CD14-positive monocyte (primary cell): ENCODE measurements around the gene GRIN2A. TPM values are rescaled to one million over a fixed set of nuclear protein-coding genes. Genes with fewer than 3 reads are reported as not detected.

Experiments used
- DNase-seq, 3 donors: peaks; one replicate each; pipeline ENCODE4 v3.0.0-alpha.2; 2011 to 2022
- H2AFZ ChIP-seq: 2 replicates; pipeline ENCODE4 v1.6.0; 2012; ENCODE audit warnings: mild to moderate bottlenecking, low read depth, low read length, inconsistent platforms; ENCODE audit not compliant: insufficient read depth, poor library complexity, severe bottlenecking
- H3K27ac ChIP-seq, 2 donors: 1 replicate in 1 of 2; 2 replicates in 1 of 2; pipeline ENCODE4 v1.5.1; 2012 to 2013; ENCODE audit warnings: low read length in 2 of 2, control low read depth in 1 of 2, inconsistent platforms in 1 of 2, low read depth in 1 of 2, mild to moderate bottlenecking in 1 of 2
- H3K27me3 ChIP-seq, 2 donors: one replicate each; pipeline versions ENCODE4 v1.6.0 to v1.6.1; 2011 to 2013; ENCODE audit warnings: low read length in 2 of 2; ENCODE audit not compliant: control insufficient read depth in 2 of 2, insufficient read depth in 2 of 2
- H3K36me3 ChIP-seq, 2 donors: replicated peaks in 1 of 2; 1 replicate in 1 of 2; 2 replicates in 1 of 2; pipeline versions ENCODE4 v1.5.1 to v1.6.1; 2012 to 2013; ENCODE audit warnings: low read length in 2 of 2, control low read depth in 1 of 2, inconsistent platforms in 1 of 2, mild to moderate bottlenecking in 1 of 2; ENCODE audit not compliant: insufficient read depth in 2 of 2, control insufficient read depth in 1 of 2
- H3K4me1 ChIP-seq, 2 donors: 1 replicate in 1 of 2; 2 replicates in 1 of 2; pipeline versions ENCODE4 v1.5.1 to v1.6.1; 2012 to 2013; ENCODE audit warnings: low read length in 2 of 2, control low read depth in 1 of 2, inconsistent platforms in 1 of 2, mild to moderate bottlenecking in 1 of 2, moderate library complexity in 1 of 2; ENCODE audit not compliant: insufficient read depth in 2 of 2, control insufficient read depth in 1 of 2
- H3K4me2 ChIP-seq: replicated peaks from 2 replicates; pipeline ENCODE3; 2012; ENCODE audit warnings: low read length, moderate library complexity, mild to moderate bottlenecking; ENCODE audit not compliant: poor library complexity, severe bottlenecking; ENCODE audit errors: extremely low read depth
- H3K4me3 ChIP-seq, 3 experiments: fragments of 200-600 bp in 1 of 3; sonication (generic) in 1 of 3; replicated peaks in 1 of 3; 1 replicate in 2 of 3; 2 replicates in 1 of 3; pipeline ENCODE4 v1.5.1; 2011 to 2013; ENCODE audit warnings: low read length in 3 of 3, mild to moderate bottlenecking in 3 of 3, control low read depth in 2 of 3, low read depth in 2 of 3, inconsistent platforms in 1 of 3, moderate library complexity in 1 of 3
- H3K79me2 ChIP-seq: 2 replicates; pipeline ENCODE4 v1.6.0; 2012; ENCODE audit warnings: mild to moderate bottlenecking, control low read depth, inconsistent platforms, low read length, moderate library complexity; ENCODE audit not compliant: insufficient read depth
- H3K9ac ChIP-seq: 2 replicates; pipeline ENCODE4 v1.6.0; 2017; ENCODE audit warnings: low read length, mild to moderate bottlenecking; ENCODE audit not compliant: insufficient read depth, poor library complexity, severe bottlenecking
- H3K9me3 ChIP-seq, 2 donors: replicated peaks in 1 of 2; 1 replicate in 1 of 2; 2 replicates in 1 of 2; pipeline versions ENCODE4 v1.5.1 to v1.6.1; 2012 to 2013; ENCODE audit warnings: low read length in 2 of 2, control low read depth in 1 of 2; ENCODE audit not compliant: control insufficient read depth in 1 of 2, insufficient read depth in 1 of 2
- H4K20me1 ChIP-seq: 2 replicates; pipeline ENCODE4 v1.6.0; 2012; ENCODE audit warnings: mild to moderate bottlenecking, low read length, control low read depth, moderate library complexity; ENCODE audit not compliant: insufficient read depth
- H3K27ac Mint-ChIP-seq, 7 donors: one replicate each; pipeline ENCODE4 v1.8.0; 2020; ENCODE audit warnings: mild to moderate bottlenecking in 7 of 7, mixed read lengths in 7 of 7, moderate library complexity in 6 of 7, inconsistent platforms in 2 of 7
- H3K27me3 Mint-ChIP-seq, 3 donors: one replicate each; pipeline ENCODE4 v1.8.0; 2021 to 2022; ENCODE audit warnings: low read depth in 3 of 3, mild to moderate bottlenecking in 3 of 3, mixed read lengths in 3 of 3, moderate library complexity in 3 of 3, inconsistent platforms in 1 of 3
- H3K36me3 Mint-ChIP-seq, 2 donors: one replicate each; pipeline ENCODE4 v1.8.0; 2020; ENCODE audit warnings: mixed read lengths in 2 of 2, inconsistent platforms in 1 of 2, mild to moderate bottlenecking in 1 of 2
- H3K4me1 Mint-ChIP-seq: one replicate; pipeline ENCODE4 v1.8.0; 2020; ENCODE audit warnings: mild to moderate bottlenecking, mixed read lengths
- H3K4me3 Mint-ChIP-seq, 2 donors: one replicate each; pipeline ENCODE4 v1.8.0; 2020; ENCODE audit warnings: mild to moderate bottlenecking in 2 of 2, mixed read lengths in 2 of 2, moderate library complexity in 1 of 2
- H3K9me3 Mint-ChIP-seq, 7 donors: one replicate each; pipeline ENCODE4 v1.8.0; 2020 to 2022; ENCODE audit warnings: mixed read lengths in 7 of 7, mild to moderate bottlenecking in 6 of 7, moderate library complexity in 6 of 7, inconsistent platforms in 2 of 7
- CTCF ChIP-seq: fragments of 200-600 bp; IDR thresholded peaks from one replicate; pipeline ENCODE4 v1.8.0; 2022; ENCODE audit warnings: antibody characterized with exemption, mild to moderate bottlenecking
- WGBS: methylation state at CpG from one replicate; pipeline ENCODE4 v1.1.5; 2013; ENCODE audit warnings: missing lambda C conversion rate; ENCODE audit not compliant: insufficient coverage; 5-methylcytosine and 5-hydroxymethylcytosine counted together
- intact Hi-C, 2 donors: fragments of 100-400 bp; cut with micrococcal nuclease; formaldehyde crosslinking; loops; one replicate each; pipeline versions ENCODE4 v1.15.0 to v1.15.1; 2023
- polyA plus RNA-seq, 3 donors: library from polyadenylated mRNA; depleted of rRNA in 1 of 3; unstranded in 2 of 3; stranded (reverse) in 1 of 3; fragments of 300-500 nt in 2 of 3; fragments of >200 nt in 1 of 3; fragmentation: Illumina TruSeq in 2 of 3; gene quantifications; 1 replicate in 2 of 3; 2 replicates in 1 of 3; pipeline ENCODE4 v1.2.3, GENCODE V29; 2012 to 2021

GRIN2A gene
- polyA plus RNA-seq, 3 donors = not detected

GRCh38 chr16:9778849-9779248 is 403.4 kb downstream of the GRIN2A start:
- no peak overlapping the region for H3K27ac Mint-ChIP-seq
- DNase-seq = no peak
- Histone ChIP-seq H3K4me1 (no peaks in the 10 kb centered on the region), H4K20me1 (no peaks in the 10 kb centered on the region), H3K27ac (no peak overlapping the region), H2AFZ (no peak overlapping the region), H3K36me3 (no peaks in the 10 kb centered on the region), H3K9ac (no peak overlapping the region), H3K79me2 (no peaks in the 10 kb centered on the region), H3K27me3 (no peaks in the 10 kb centered on the region), H3K9me3 (peaks cover 0 to 6% of the 10 kb centered on the region in 2 donors), H3K4me3 (no peak overlapping the region), H3K4me2 (no peak overlapping the region)
- H3K36me3 Mint-ChIP-seq = no peaks in the 10 kb centered on the region
- H3K4me3 Mint-ChIP-seq = no peak overlapping the region
- H3K27me3 Mint-ChIP-seq = peaks cover 0 to 2% (median 1%) of the 10 kb centered on the region in 3 donors
- TF ChIP-seq CTCF = no peak
- H3K9me3 Mint-ChIP-seq = peaks cover 0 to 13% (median 0%) of the 10 kb centered on the region in 7 donors
- H3K4me1 Mint-ChIP-seq = no peaks in the 10 kb centered on the region
- 78% methylated on average over 3 of the region's 5 CpGs for WGBS
- intact Hi-C loops = no loop called here

- H3K4me3 Mint-ChIP-seq = no peak overlapping the region
- no peak for TF ChIP-seq CTCF
- no peak overlapping the region for H3K9ac ChIP-seq
- no peaks in the 10 kb centered on the region for H3K79me2 ChIP-seq
- H3K4me2 ChIP-seq = no peak overlapping the region
- H3K27me3 Mint-ChIP-seq = peaks cover 0 to 3% (median 0%) of the 10 kb centered on the region in 3 donors
- no peaks in the 10 kb centered on the region for H3K36me3 ChIP-seq
- H3K9me3 Mint-ChIP-seq = peaks cover 0 to 16% (median 0%) of the 10 kb centered on the region in 7 donors
- no peaks in the 10 kb centered on the region for H3K27me3 ChIP-seq
- H3K4me1 ChIP-seq = no peaks in the 10 kb centered on the region
- H3K4me3 ChIP-seq = no peak overlapping the region
- H3K9me3 ChIP-seq = peaks cover 0 to 6% of the 10 kb centered on the region in 2 donors
- H4K20me1 ChIP-seq = no peaks in the 10 kb centered on the region
- no CpG with 5 or more reads among the region's 5 CpGs for WGBS
- no peak overlapping the region for H2AFZ ChIP-seq
- H3K4me1 Mint-ChIP-seq = no peaks in the 10 kb centered on the region
- DNase-seq = no peak
- no peak overlapping the region for H3K27ac ChIP-seq
- H3K36me3 Mint-ChIP-seq = no peaks in the 10 kb centered on the region
- no peak overlapping the region for H3K27ac Mint-ChIP-seq
- intact Hi-C loops = no loop called here
These were observed 406.2 kb downstream of the GRIN2A start for GRCh38 chr16:9775998-9776397.
